Measurements from ENCODE around the gene AHCTF1. TPM values are rescaled to one million over a fixed set of nuclear protein-coding genes. Genes with fewer than 3 reads are reported as not detected.
"Not testable (repeated sequence)": the region's sequence is repeated elsewhere in the genome, so short reads cannot be mapped to it uniquely, and the experiment has no call there.

Gene AHCTF1
- polyA plus RNA-seq, 1 experiment = 18.1 TPM

- ChIA-PET CTCF (no interaction called here), POLR2A (no interaction called here)
- DNase-seq (ENCODE audit: low read depth, low spot score) = no peak
- no peak overlapping the region for H3K4me3 ChIP-seq (ENCODE audit: low read depth, low read length)
- no peak for TF ChIP-seq CTCF (IDR thresholded peaks at IDR 0.05; ENCODE audit: low read depth, low read length)
- no peak overlapping the region for H3K27ac ChIP-seq (ENCODE audit: low read depth, low read length)
- H3K9me3 ChIP-seq (ENCODE audit: control insufficient read depth, insufficient read depth, low read length) = no peaks in the 10 kb centered on the region
- no peaks in the 10 kb centered on the region for H3K27me3 ChIP-seq (ENCODE audit: control insufficient read depth, insufficient read depth, low read length)
These were observed 111.1 kb downstream of the AHCTF1 start for GRCh38 chr1:246820666-246821065.

- H3K27ac ChIP-seq (ENCODE audit: low read depth, low read length); H3K27me3 ChIP-seq (ENCODE audit: control insufficient read depth, insufficient read depth, low read length); POLR2A ChIA-PET; CTCF ChIA-PET; H3K4me3 ChIP-seq (ENCODE audit: low read depth, low read length); DNase-seq (ENCODE audit: low read depth, low spot score); H3K9me3 ChIP-seq (ENCODE audit: control insufficient read depth, insufficient read depth, low read length): not testable (repeated sequence)
These were observed 114.0 kb downstream of the AHCTF1 start for GRCh38 chr1:246817778-246818177.

- CTCF ChIA-PET = interaction anchor here (0.6 to 0.8 kb wide), 2 partner anchors 13 to 317 kb away, joined by 3 read pairs; no protein-coding TSS in a partner anchor
- DNase-seq (ENCODE audit: low read depth, low spot score) = peak; percentile 23
- Histone ChIP-seq H3K9me3 (ENCODE audit: control insufficient read depth, insufficient read depth, low read length) (no peaks in the 10 kb centered on the region), H3K27ac (ENCODE audit: low read depth, low read length) (no peak overlapping the region), H3K27me3 (ENCODE audit: control insufficient read depth, insufficient read depth, low read length) (no peaks in the 10 kb centered on the region), H3K4me3 (ENCODE audit: low read depth, low read length) (no peak overlapping the region)
- POLR2A ChIA-PET = no interaction called here
- TF ChIP-seq CTCF (IDR thresholded peaks at IDR 0.05; ENCODE audit: low read depth, low read length) = no peak
These were observed 116.0 kb downstream of the AHCTF1 start for GRCh38 chr1:246815693-246816270.

- CTCF ChIA-PET = no interaction called here
- POLR2A ChIA-PET = no interaction called here
- no peaks in the 10 kb centered on the region for H3K9me3 ChIP-seq (ENCODE audit: control insufficient read depth, insufficient read depth, low read length)
- H3K27ac ChIP-seq (ENCODE audit: low read depth, low read length) = no peak overlapping the region
- DNase-seq (ENCODE audit: low read depth, low spot score) = no peak
- TF ChIP-seq CTCF (IDR thresholded peaks at IDR 0.05; ENCODE audit: low read depth, low read length) = no peak
- no peak overlapping the region for H3K4me3 ChIP-seq (ENCODE audit: low read depth, low read length)
- peaks cover 2% of the 10 kb centered on the region for H3K27me3 ChIP-seq (ENCODE audit: control insufficient read depth, insufficient read depth, low read length)
These were observed 116.9 kb downstream of the AHCTF1 start for GRCh38 chr1:246814890-246815289.

- H3K4me3 ChIP-seq (ENCODE audit: low read depth, low read length); H3K27ac ChIP-seq (ENCODE audit: low read depth, low read length); H3K9me3 ChIP-seq (ENCODE audit: control insufficient read depth, insufficient read depth, low read length); DNase-seq (ENCODE audit: low read depth, low spot score); CTCF ChIA-PET; H3K27me3 ChIP-seq (ENCODE audit: control insufficient read depth, insufficient read depth, low read length); POLR2A ChIA-PET: not testable (repeated sequence)
These were observed 118.4 kb downstream of the AHCTF1 start for GRCh38 chr1:246813325-246813724.

GRCh38 chr1:246811985-246812384 lies 119.8 kb downstream of the AHCTF1 start:
- Histone ChIP-seq H3K9me3 (ENCODE audit: control insufficient read depth, insufficient read depth, low read length) (no peaks in the 10 kb centered on the region), H3K27ac (ENCODE audit: low read depth, low read length) (no peak overlapping the region), H3K27me3 (ENCODE audit: control insufficient read depth, insufficient read depth, low read length) (peaks cover 4% of the 10 kb centered on the region), H3K4me3 (ENCODE audit: low read depth, low read length) (no peak overlapping the region)
- TF ChIP-seq CTCF (IDR thresholded peaks at IDR 0.05; ENCODE audit: low read depth, low read length) = no peak
- no peak for DNase-seq (ENCODE audit: low read depth, low spot score)
- POLR2A ChIA-PET = no interaction called here
- CTCF ChIA-PET = no interaction called here
